Mesendoderm (in vitro differentiated cells): ENCODE data around the gene GNG14.
A peak's percentile ranks its signal among the peaks of the same experiment; 100 is the strongest.
"Not testable (repeated sequence)": the region's sequence is repeated elsewhere in the genome, so short reads cannot be mapped to it uniquely, and the experiment has no call there.

ENCODE experiments used
- DNase-seq: peaks from one replicate; pipeline ENCODE4 v3.0.0; 2013
- H2AK5ac ChIP-seq: 2 replicates; pipeline ENCODE4 v1.6.1; 2013; ENCODE audit warnings: low read length, inconsistent platforms
- H2BK120ac ChIP-seq: 2 replicates; pipeline ENCODE4 v1.6.1; 2013; ENCODE audit warnings: low read depth, mild to moderate bottlenecking, low read length, moderate library complexity, mixed read lengths
- H2BK15ac ChIP-seq: replicated peaks from 2 replicates; pipeline ENCODE4 v1.6.1; 2013; ENCODE audit warnings: low read depth, mild to moderate bottlenecking, moderate library complexity
- H2BK5ac ChIP-seq: 2 replicates; pipeline ENCODE4 v1.6.1; 2013; ENCODE audit warnings: low read length, inconsistent platforms
- H3K18ac ChIP-seq: 2 replicates; pipeline ENCODE4 v1.6.1; 2013; ENCODE audit warnings: mild to moderate bottlenecking, low read length, mixed read lengths
- H3K23ac ChIP-seq: one replicate; pipeline ENCODE4 v1.6.1; 2013; ENCODE audit warnings: low read length
- H3K27ac ChIP-seq: 2 replicates; pipeline ENCODE4 v1.5.1; 2013; ENCODE audit warnings: low read depth, mild to moderate bottlenecking, inconsistent platforms, low read length, moderate library complexity
- H3K27me3 ChIP-seq: 2 replicates; pipeline ENCODE4 v1.6.1; 2013; ENCODE audit warnings: low read length, control low read depth, mild to moderate bottlenecking, inconsistent platforms; ENCODE audit not compliant: insufficient read depth, poor library complexity
- H3K36me3 ChIP-seq: 2 replicates; pipeline ENCODE4 v1.6.1; 2013; ENCODE audit warnings: low read length, inconsistent platforms; ENCODE audit not compliant: control insufficient read depth, insufficient read depth
- H3K4ac ChIP-seq: one replicate; pipeline ENCODE4 v1.6.1; 2013; ENCODE audit warnings: low read depth, mild to moderate bottlenecking, low read length, moderate library complexity
- H3K4me1 ChIP-seq: 2 replicates; pipeline ENCODE4 v1.6.1; 2013; ENCODE audit warnings: low read depth, low read length, inconsistent platforms; ENCODE audit not compliant: control insufficient read depth
- H3K4me2 ChIP-seq: 2 replicates; pipeline ENCODE4 v1.6.1; 2013; ENCODE audit warnings: low read length
- H3K4me3 ChIP-seq: 2 replicates; pipeline ENCODE4 v1.5.1; 2013; ENCODE audit warnings: mild to moderate bottlenecking, low read length
- H3K56ac ChIP-seq: one replicate; pipeline ENCODE4 v1.6.1; 2013; ENCODE audit warnings: low read length
- H3K79me1 ChIP-seq: 2 replicates; pipeline ENCODE4 v1.6.1; 2013; ENCODE audit warnings: low read length, inconsistent platforms
- H3K79me2 ChIP-seq: 2 replicates; pipeline ENCODE4 v1.6.1; 2013; ENCODE audit warnings: mild to moderate bottlenecking, low read length; ENCODE audit not compliant: control insufficient read depth, insufficient read depth
- H3K9ac ChIP-seq: 2 replicates; pipeline ENCODE4 v1.6.1; 2013; ENCODE audit warnings: low read length, inconsistent platforms
- H4K5ac ChIP-seq: one replicate; pipeline ENCODE4 v1.6.1; 2013; ENCODE audit warnings: low read length
- H4K8ac ChIP-seq: one replicate; pipeline ENCODE4 v1.6.1; 2013; ENCODE audit warnings: low read depth, mild to moderate bottlenecking, control low read depth, low read length, moderate library complexity
- WGBS: extraction: QIAGEN DNeasy Blood & Tissue Kit; methylation state at CpG from one replicate; pipeline ENCODE4 v1.1.7; 2013; ENCODE audit warnings: low lambda C conversion rate, missing lambda C conversion rate; ENCODE audit not compliant: insufficient coverage; ENCODE audit errors: extremely low coverage; 5-methylcytosine and 5-hydroxymethylcytosine counted together

Gene GNG14

GRCh38 chr19:12675399-12675798 is 12.4 kb upstream of the GNG14 start:
- Histone ChIP-seq H3K27me3 (no peaks in the 10 kb centered on the region), H3K79me1 (peaks cover 9% of the 10 kb centered on the region), H3K9ac (no peak overlapping the region), H2BK15ac (no peak overlapping the region), H3K4me1 (no peaks in the 10 kb centered on the region), H3K4me2 (no peak overlapping the region), H4K8ac (no peak overlapping the region), H3K56ac (no peak overlapping the region), H3K36me3 (peaks cover 14% of the 10 kb centered on the region), H3K4ac (no peak overlapping the region), H3K18ac (no peak overlapping the region), H4K5ac (no peak overlapping the region), H3K4me3 (no peak overlapping the region), H3K27ac (no peak overlapping the region), H2AK5ac (no peak overlapping the region), H3K23ac (no peak overlapping the region), H2BK120ac (no peak overlapping the region), H3K79me2 (peaks cover 8% of the 10 kb centered on the region), H2BK5ac (no peak overlapping the region)
- no CpG with 5 or more reads among the region's 10 CpGs for WGBS
- no peak for DNase-seq

DNA sequence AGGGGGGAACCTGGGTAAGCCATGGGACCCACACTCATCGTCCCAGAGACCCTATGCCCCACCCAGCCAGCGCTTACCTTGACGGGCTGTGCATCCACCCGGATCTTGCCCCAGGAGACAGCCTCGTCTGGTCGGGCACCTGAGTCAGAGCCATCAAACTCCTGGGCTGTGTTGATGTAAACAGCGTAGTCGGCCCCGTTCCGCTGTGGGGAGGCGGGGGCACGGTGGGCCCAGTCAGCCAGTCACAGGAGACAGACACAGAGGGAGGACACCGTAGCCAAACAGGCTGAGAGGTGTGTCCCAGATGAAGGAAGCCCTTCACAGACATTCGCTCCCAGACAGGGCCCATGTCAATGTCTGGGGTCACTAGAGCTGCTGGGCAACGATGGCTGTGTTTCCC is 11.9 kb upstream of the GNG14 start:
- H3K18ac ChIP-seq, result no peak overlapping the region
- no peak for DNase-seq
- no peak overlapping the region for H3K4me2 ChIP-seq
- no peak overlapping the region for H3K9ac ChIP-seq
- no peak overlapping the region for H4K8ac ChIP-seq
- no peak overlapping the region for H3K4me3 ChIP-seq
- no peak overlapping the region for H3K56ac ChIP-seq
- H3K27ac ChIP-seq, result no peak overlapping the region
- H2BK5ac ChIP-seq, result no peak overlapping the region
- H2BK120ac ChIP-seq, result no peak overlapping the region
- no peak overlapping the region for H4K5ac ChIP-seq
- H3K36me3 ChIP-seq, result peaks cover 14% of the 10 kb centered on the region
- H3K27me3 ChIP-seq, result no peaks in the 10 kb centered on the region
- H2AK5ac ChIP-seq, result no peak overlapping the region
- H3K4me1 ChIP-seq, result no peaks in the 10 kb centered on the region
- no peak overlapping the region for H3K4ac ChIP-seq
- H3K79me2 ChIP-seq, result peaks cover 5% of the 10 kb centered on the region
- no CpG with 5 or more reads among the region's 15 CpGs for WGBS
- H2BK15ac ChIP-seq, result no peak overlapping the region
- no peak overlapping the region for H3K23ac ChIP-seq
- peaks cover 5% of the 10 kb centered on the region for H3K79me1 ChIP-seq

GRCh38 chr19:12676384-12676792 is 11.4 kb upstream of the GNG14 start:
- peaks cover 5% of the 10 kb centered on the region for H3K79me1 ChIP-seq
- H3K4me3 ChIP-seq, result no peak overlapping the region
- no peak overlapping the region for H2BK120ac ChIP-seq
- no peak overlapping the region for H3K18ac ChIP-seq
- no CpG with 5 or more reads among the region's 4 CpGs for WGBS
- peak; percentile 93 for DNase-seq
- H3K4ac ChIP-seq, result no peak overlapping the region
- H3K27me3 ChIP-seq, result no peaks in the 10 kb centered on the region
- H4K8ac ChIP-seq, result no peak overlapping the region
- no peak overlapping the region for H3K9ac ChIP-seq
- H4K5ac ChIP-seq, result no peak overlapping the region
- no peak overlapping the region for H2BK15ac ChIP-seq
- peaks cover 5% of the 10 kb centered on the region for H3K79me2 ChIP-seq
- peaks cover 14% of the 10 kb centered on the region for H3K36me3 ChIP-seq
- no peak overlapping the region for H2AK5ac ChIP-seq
- H3K23ac ChIP-seq, result no peak overlapping the region
- H3K4me1 ChIP-seq, result no peaks in the 10 kb centered on the region
- no peak overlapping the region for H3K4me2 ChIP-seq
- no peak overlapping the region for H2BK5ac ChIP-seq
- H3K27ac ChIP-seq, result no peak overlapping the region
- H3K56ac ChIP-seq, result no peak overlapping the region

DNA sequence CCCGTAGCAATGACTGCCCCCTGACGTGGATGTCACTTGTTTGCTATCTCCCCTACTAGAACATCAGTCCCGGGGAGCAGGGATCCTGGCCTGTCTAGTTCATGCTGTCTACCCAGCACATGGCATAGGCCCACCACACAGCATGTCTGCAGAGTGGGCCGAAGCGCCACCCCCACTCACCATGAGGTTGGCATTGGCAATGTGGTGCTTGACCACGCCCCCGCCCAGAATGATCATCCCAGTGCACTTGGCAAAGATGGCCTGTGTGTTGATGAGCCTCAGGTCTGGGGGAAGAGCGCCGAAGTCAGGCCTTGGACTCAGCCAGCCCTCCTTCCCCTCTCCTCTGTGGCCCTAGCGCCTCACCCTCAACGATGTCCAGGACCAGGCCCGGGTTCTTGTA is 10.9 kb upstream of the GNG14 start:
- H3K36me3 ChIP-seq, result peaks cover 14% of the 10 kb centered on the region
- H3K27ac ChIP-seq, result no peak overlapping the region

DNA sequence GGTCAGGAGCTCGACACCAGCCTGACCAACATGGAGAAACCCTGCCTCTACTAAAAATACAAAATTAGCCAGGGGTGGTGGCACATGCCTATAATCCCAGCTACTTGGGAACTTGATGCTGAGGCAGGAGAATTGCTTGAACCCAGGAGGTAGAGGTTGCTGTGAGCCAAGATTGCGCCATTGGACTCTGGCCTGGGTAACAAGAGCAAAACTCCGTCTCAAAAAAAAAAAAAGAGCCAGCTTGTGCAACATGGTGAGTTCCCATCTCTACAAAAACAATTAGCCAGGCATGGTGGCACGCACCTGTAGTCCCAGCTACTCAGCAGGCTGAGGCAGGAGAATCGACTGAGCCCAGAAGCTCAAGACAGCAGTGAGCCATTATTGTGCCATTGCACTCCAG is 9.8 kb upstream of the GNG14 start:
- not testable (repeated sequence) for H2BK15ac ChIP-seq, H2BK5ac ChIP-seq, H3K27ac ChIP-seq, H3K18ac ChIP-seq, H2AK5ac ChIP-seq, H2BK120ac ChIP-seq, H3K79me2 ChIP-seq, H3K56ac ChIP-seq, H3K4me3 ChIP-seq, H3K23ac ChIP-seq, H3K27me3 ChIP-seq, H4K5ac ChIP-seq, H4K8ac ChIP-seq, H3K4me1 ChIP-seq, DNase-seq, H3K79me1 ChIP-seq, H3K4me2 ChIP-seq, H3K9ac ChIP-seq, H3K4ac ChIP-seq
- peaks cover 14% of the 10 kb centered on the region for H3K36me3 ChIP-seq
- WGBS, result no CpG with 5 or more reads among the region's 5 CpGs

More for the DNA sequence above, 10.9 kb upstream of the GNG14 start:
- Histone ChIP-seq H3K79me2 (peaks cover 5% of the 10 kb centered on the region), H3K27me3 (no peaks in the 10 kb centered on the region), H4K5ac (no peak overlapping the region), H3K23ac (no peak overlapping the region), H2AK5ac (no peak overlapping the region), H3K56ac (no peak overlapping the region), H2BK15ac (no peak overlapping the region), H3K4me2 (no peak overlapping the region), H3K4ac (no peak overlapping the region), H3K9ac (no peak overlapping the region), H3K4me3 (no peak overlapping the region), H4K8ac (no peak overlapping the region), H2BK5ac (no peak overlapping the region), H2BK120ac (no peak overlapping the region), H3K4me1 (no peaks in the 10 kb centered on the region), H3K79me1 (peaks cover 5% of the 10 kb centered on the region), H3K18ac (no peak overlapping the region)
- DNase-seq, result no peak
- no CpG with 5 or more reads among the region's 12 CpGs for WGBS

GRCh38 chr19:12680034-12680433 is 7.8 kb upstream of the GNG14 start:
- no CpG with 5 or more reads among the region's 9 CpGs for WGBS
- no peaks in the 10 kb centered on the region for H3K27me3 ChIP-seq
- H3K4me1 ChIP-seq, result no peaks in the 10 kb centered on the region
- H2BK15ac ChIP-seq, result no peak overlapping the region
- H3K4ac ChIP-seq, result no peak overlapping the region
- no peak overlapping the region for H4K8ac ChIP-seq
- no peak overlapping the region for H3K4me3 ChIP-seq
- H4K5ac ChIP-seq, result no peak overlapping the region
- H2AK5ac ChIP-seq, result no peak overlapping the region
- peaks cover 14% of the 10 kb centered on the region for H3K36me3 ChIP-seq
- H3K79me2 ChIP-seq, result peaks cover 5% of the 10 kb centered on the region
- no peak for DNase-seq
- H3K9ac ChIP-seq, result no peak overlapping the region
- peaks cover 5% of the 10 kb centered on the region for H3K79me1 ChIP-seq
- H3K18ac ChIP-seq, result no peak overlapping the region
- no peak overlapping the region for H3K4me2 ChIP-seq
- no peak overlapping the region for H3K27ac ChIP-seq
- H2BK120ac ChIP-seq, result no peak overlapping the region
- no peak overlapping the region for H3K56ac ChIP-seq
- H3K23ac ChIP-seq, result no peak overlapping the region
- no peak overlapping the region for H2BK5ac ChIP-seq
